ENCODE data around the gene SLC1A3. TPM values are rescaled to one million over a fixed set of nuclear protein-coding genes. Genes with fewer than 3 reads are reported as not detected.

The SLC1A3 gene
- total and polyA plus RNA-seq, 4 donors = 3.4 to 47.6 (median 28.2) TPM

- H3K4me1 ChIP-seq (ENCODE audit: control insufficient read depth in 5 of 5, insufficient read depth in 5 of 5, low read length in 5 of 5) = peaks cover 0 to 16% (median 2%) of the 10 kb centered on the region in 5 donors
- 80 to 85% methylated on average over 8 of the region's 8 CpGs for WGBS, 2 donors
Observed at GRCh38 chr5:36624277-36624676, 17.9 kb downstream of the SLC1A3 start.

GRCh38 chr5:36628695-36629094 lies 22.3 kb downstream of the SLC1A3 start:
- Histone ChIP-seq H3K9ac (ENCODE audit: insufficient read depth in 1 of 2, low read length in 2 of 2) (no peak overlapping the region), H3K36me3 (ENCODE audit: control insufficient read depth in 4 of 4, insufficient read depth in 4 of 4, low read length in 4 of 4) (peaks cover 0 to 19% (median 6%) of the 10 kb centered on the region in 4 donors), H3K4me1 (ENCODE audit: control insufficient read depth in 5 of 5, insufficient read depth in 5 of 5, low read length in 5 of 5) (peaks cover 0 to 20% (median 2%) of the 10 kb centered on the region in 5 donors), H3K9me3 (ENCODE audit: control insufficient read depth in 4 of 4, insufficient read depth in 3 of 4, low read length in 3 of 4) (no peaks in the 10 kb centered on the region), H3K27ac (ENCODE audit: low read depth in 1 of 2, low read length in 1 of 2) (no peak overlapping the region), H3K27me3 (ENCODE audit: control insufficient read depth in 3 of 3, insufficient read depth in 3 of 3, low read length in 2 of 3) (peaks cover 0 to 14% (median 0%) of the 10 kb centered on the region in 3 donors), H3K4me3 (no peak overlapping the region)
- no peak for DNase-seq
- ATAC-seq (ENCODE audit: insufficient read depth, low FRiP score) = no peak
- no peak for TF ChIP-seq CTCF (IDR thresholded peaks at IDR 0.05; ENCODE audit: control extremely low read depth, extremely low read depth)
- 82 to 89% methylated on average over 2 of the region's 2 CpGs for WGBS, 2 donors

More at GRCh38 chr5:36624277-36624676, 17.9 kb downstream of the SLC1A3 start:
- Histone ChIP-seq H3K9ac (ENCODE audit: insufficient read depth in 1 of 2, low read length in 2 of 2) (no peak overlapping the region), H3K4me3 (no peak overlapping the region), H3K36me3 (ENCODE audit: control insufficient read depth in 4 of 4, insufficient read depth in 4 of 4, low read length in 4 of 4) (peaks cover 0 to 4% (median 0%) of the 10 kb centered on the region in 4 donors), H3K9me3 (ENCODE audit: control insufficient read depth in 4 of 4, insufficient read depth in 3 of 4, low read length in 3 of 4) (no peaks in the 10 kb centered on the region), H3K27me3 (ENCODE audit: control insufficient read depth in 3 of 3, insufficient read depth in 3 of 3, low read length in 2 of 3) (peaks cover 0 to under 1% (median 0%) of the 10 kb centered on the region in 3 donors), H3K27ac (ENCODE audit: low read depth in 1 of 2, low read length in 1 of 2) (no peak overlapping the region)
- DNase-seq = no peak
- no peak for ATAC-seq (ENCODE audit: insufficient read depth, low FRiP score)
- no peak for TF ChIP-seq CTCF (IDR thresholded peaks at IDR 0.05; ENCODE audit: control extremely low read depth, extremely low read depth)

- no peak for TF ChIP-seq CTCF (IDR thresholded peaks at IDR 0.05; ENCODE audit: control extremely low read depth, extremely low read depth)
- no peak overlapping the region for H3K4me3 ChIP-seq
- H3K4me1 ChIP-seq (ENCODE audit: control insufficient read depth in 5 of 5, insufficient read depth in 5 of 5, low read length in 5 of 5) = peaks cover 0 to 17% (median 2%) of the 10 kb centered on the region in 5 donors
- H3K9me3 ChIP-seq (ENCODE audit: control insufficient read depth in 4 of 4, insufficient read depth in 3 of 4, low read length in 3 of 4) = no peaks in the 10 kb centered on the region
- peaks cover 0 to 14% (median 0%) of the 10 kb centered on the region in 3 donors for H3K27me3 ChIP-seq (ENCODE audit: control insufficient read depth in 3 of 3, insufficient read depth in 3 of 3, low read length in 2 of 3)
- H3K9ac ChIP-seq (ENCODE audit: insufficient read depth in 1 of 2, low read length in 2 of 2) = no peak overlapping the region
- DNase-seq = no peak
- no peak overlapping the region for H3K27ac ChIP-seq (ENCODE audit: low read depth in 1 of 2, low read length in 1 of 2)
- H3K36me3 ChIP-seq (ENCODE audit: control insufficient read depth in 4 of 4, insufficient read depth in 4 of 4, low read length in 4 of 4) = peaks cover 0 to 19% (median 6%) of the 10 kb centered on the region in 4 donors
- WGBS, 2 donors = 82 to 88% methylated on average over 8 of the region's 8 CpGs
- ATAC-seq (ENCODE audit: insufficient read depth, low FRiP score) = no peak
Observed at GRCh38 chr5:36629729-36630128, 23.3 kb downstream of the SLC1A3 start.
